HUES64 (cell line): ENCODE results near the gene ATP2B2.

Experiments
- H3K27ac ChIP-seq: 2 replicates; pipeline ENCODE4 v1.7.0; 2013; ENCODE audit warnings: low read depth, low read length, inconsistent platforms
- H3K27me3 ChIP-seq: 2 replicates; pipeline ENCODE4 v1.6.1; 2013; ENCODE audit warnings: mild to moderate bottlenecking, low read length; ENCODE audit not compliant: insufficient read depth
- H3K36me3 ChIP-seq: 2 replicates; pipeline ENCODE4 v1.6.1; 2013; ENCODE audit warnings: mild to moderate bottlenecking, low read length; ENCODE audit not compliant: insufficient read depth
- H3K4me1 ChIP-seq: 2 replicates; pipeline ENCODE4 v1.6.1; 2013; ENCODE audit warnings: mild to moderate bottlenecking, low read length, moderate library complexity; ENCODE audit not compliant: insufficient read depth
- H3K4me3 ChIP-seq: 2 replicates; pipeline ENCODE4 v1.5.1; 2013; ENCODE audit warnings: mild to moderate bottlenecking, low read length, moderate library complexity
- H3K9ac ChIP-seq: 2 replicates; pipeline ENCODE4 v1.6.1; 2013; ENCODE audit warnings: mild to moderate bottlenecking, low read depth, low read length
- H3K9me3 ChIP-seq: 2 replicates; pipeline ENCODE4 v1.6.1; 2013; ENCODE audit warnings: low read depth, low read length; ENCODE audit not compliant: insufficient read depth
- WGBS: fragments of 150-250, 120-280 bp; methylation state at CpG from one replicate; pipeline ENCODE4 v1.1.7; 2013; ENCODE audit warnings: missing lambda C conversion rate; 5-methylcytosine and 5-hydroxymethylcytosine counted together

ATP2B2 gene

DNA sequence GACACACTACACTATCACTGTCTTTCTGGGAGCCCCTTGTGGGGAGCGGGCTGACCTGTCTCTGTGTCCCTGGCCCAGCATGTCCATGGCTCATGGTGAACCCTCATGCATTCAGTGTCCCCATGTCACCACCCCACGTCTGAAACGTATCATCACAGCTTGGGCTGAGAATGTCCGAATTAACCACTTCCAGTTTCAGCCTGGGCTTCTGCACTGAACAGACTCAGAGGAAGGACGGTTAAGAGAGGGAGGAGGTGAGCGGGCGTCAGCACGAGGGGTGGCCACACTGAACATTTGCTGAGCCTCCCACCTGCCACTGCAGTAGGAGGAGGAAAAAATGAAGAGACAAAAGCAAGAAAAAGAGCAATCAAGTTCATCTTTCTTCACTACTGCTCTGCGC is 30.5 kb downstream of the ATP2B2 start:
- H3K4me3 ChIP-seq, result no peak overlapping the region
- H3K36me3 ChIP-seq, result no peaks in the 10 kb centered on the region
- H3K9me3 ChIP-seq, result no peaks in the 10 kb centered on the region
- H3K4me1 ChIP-seq, result peaks cover 7% of the 10 kb centered on the region; the same call in 1 of the 2 replicates
- H3K27me3 ChIP-seq, result no peaks in the 10 kb centered on the region
- 89% methylated on average over 9 of the region's 9 CpGs for WGBS
- no peak overlapping the region for H3K9ac ChIP-seq
- no peak overlapping the region for H3K27ac ChIP-seq

DNA sequence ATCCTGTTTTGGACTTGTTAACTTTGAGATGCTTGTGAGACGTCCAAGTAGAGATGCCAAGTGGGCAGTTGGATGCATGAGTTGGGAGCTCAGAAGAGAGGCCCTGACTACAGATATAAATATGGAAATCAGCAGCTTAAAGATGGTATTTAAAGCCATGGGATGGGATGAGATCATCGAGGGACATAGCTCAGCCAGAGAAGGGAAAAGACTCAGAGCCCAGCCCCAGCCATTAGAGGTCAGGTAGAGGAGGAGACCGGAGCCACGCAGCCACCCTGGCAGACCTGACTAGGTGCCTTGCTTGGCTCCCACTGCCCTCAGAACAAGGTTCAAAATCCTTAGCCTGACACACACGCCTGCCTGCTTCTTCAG is 31.1 kb downstream of the ATP2B2 start:
- H3K36me3 ChIP-seq, result no peaks in the 10 kb centered on the region
- peaks cover 7% of the 10 kb centered on the region; the same call in 1 of the 2 replicates for H3K4me1 ChIP-seq
- no peak overlapping the region for H3K9ac ChIP-seq
- no peaks in the 10 kb centered on the region for H3K27me3 ChIP-seq
- no peak overlapping the region for H3K4me3 ChIP-seq
- 84% methylated on average over 5 of the region's 5 CpGs for WGBS
- no peaks in the 10 kb centered on the region for H3K9me3 ChIP-seq
- H3K27ac ChIP-seq, result no peak overlapping the region

DNA sequence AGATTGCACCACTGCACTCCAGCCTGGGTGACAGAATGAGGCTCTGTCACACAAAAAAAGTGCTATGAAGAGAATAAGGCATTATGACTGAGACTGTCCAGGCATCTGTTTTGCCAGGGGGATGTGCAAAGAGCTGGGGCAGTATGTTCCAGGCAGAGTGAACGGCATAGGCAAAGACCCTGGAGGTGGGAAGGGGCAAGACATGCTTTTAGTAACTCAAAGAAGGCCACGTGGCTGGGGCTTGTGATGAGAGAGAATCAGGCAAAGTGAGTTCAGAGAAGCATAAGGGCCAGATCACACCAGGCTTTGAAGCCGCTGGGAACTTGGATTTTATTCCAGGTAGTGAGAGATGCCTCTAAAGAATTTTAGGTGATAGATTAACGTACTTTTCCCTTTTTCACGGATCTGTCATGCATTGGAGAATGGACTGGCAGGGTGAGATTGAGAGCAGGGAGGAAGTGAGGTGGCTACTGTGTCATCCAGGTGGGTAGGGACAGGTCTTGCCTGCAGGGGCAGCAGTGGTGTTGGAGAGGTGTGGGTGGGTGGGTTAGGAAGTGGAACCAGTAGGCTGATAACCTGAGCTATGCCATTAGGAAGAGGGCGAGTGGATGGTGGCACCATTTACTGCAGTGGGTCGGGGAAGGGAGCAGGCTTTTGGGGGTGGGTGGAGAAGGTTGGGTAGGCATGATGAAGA is 31.7 kb downstream of the ATP2B2 start:
- 82% methylated on average over 7 of the region's 7 CpGs for WGBS
- Histone ChIP-seq H3K9me3 (no peaks in the 10 kb centered on the region), H3K27me3 (no peaks in the 10 kb centered on the region), H3K36me3 (no peaks in the 10 kb centered on the region), H3K27ac (no peak overlapping the region), H3K4me1 (peaks cover 7% of the 10 kb centered on the region; the same call in 1 of the 2 replicates), H3K4me3 (no peak overlapping the region), H3K9ac (no peak overlapping the region)

DNA sequence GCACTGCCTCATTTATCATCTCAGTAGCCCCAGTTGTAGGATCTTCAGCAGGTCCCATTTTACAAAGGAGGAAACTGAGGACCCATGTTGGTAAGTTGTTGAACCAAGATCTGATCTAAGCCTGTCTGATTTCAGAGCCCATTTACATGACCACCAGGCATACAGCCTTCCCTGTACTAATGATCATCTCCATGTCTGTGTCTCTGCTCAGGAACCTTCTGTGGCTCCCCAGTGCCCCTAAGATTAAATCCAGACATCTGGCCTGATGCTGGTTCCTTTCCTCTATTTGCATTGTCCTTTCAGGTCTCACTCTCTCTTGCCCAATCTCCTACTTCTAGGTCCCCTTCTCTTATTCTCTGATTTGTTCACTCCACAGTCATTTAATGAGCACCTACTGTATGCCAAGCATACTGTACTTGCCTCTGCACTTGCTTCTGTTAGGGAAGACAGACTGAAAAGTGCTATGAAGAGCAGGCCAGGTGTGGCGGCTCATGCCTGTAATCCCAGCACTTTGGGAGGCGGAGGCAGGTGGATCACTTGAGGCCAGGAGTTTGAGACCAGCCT is 32.4 kb downstream of the ATP2B2 start:
- Histone ChIP-seq H3K36me3 (no peaks in the 10 kb centered on the region), H3K9ac (no peak overlapping the region), H3K9me3 (no peaks in the 10 kb centered on the region), H3K27me3 (no peaks in the 10 kb centered on the region), H3K4me3 (no peak overlapping the region), H3K4me1 (peaks cover 7% of the 10 kb centered on the region; the same call in 1 of the 2 replicates), H3K27ac (no peak overlapping the region)
- WGBS, result 98% methylated on average over 2 of the region's 2 CpGs

DNA sequence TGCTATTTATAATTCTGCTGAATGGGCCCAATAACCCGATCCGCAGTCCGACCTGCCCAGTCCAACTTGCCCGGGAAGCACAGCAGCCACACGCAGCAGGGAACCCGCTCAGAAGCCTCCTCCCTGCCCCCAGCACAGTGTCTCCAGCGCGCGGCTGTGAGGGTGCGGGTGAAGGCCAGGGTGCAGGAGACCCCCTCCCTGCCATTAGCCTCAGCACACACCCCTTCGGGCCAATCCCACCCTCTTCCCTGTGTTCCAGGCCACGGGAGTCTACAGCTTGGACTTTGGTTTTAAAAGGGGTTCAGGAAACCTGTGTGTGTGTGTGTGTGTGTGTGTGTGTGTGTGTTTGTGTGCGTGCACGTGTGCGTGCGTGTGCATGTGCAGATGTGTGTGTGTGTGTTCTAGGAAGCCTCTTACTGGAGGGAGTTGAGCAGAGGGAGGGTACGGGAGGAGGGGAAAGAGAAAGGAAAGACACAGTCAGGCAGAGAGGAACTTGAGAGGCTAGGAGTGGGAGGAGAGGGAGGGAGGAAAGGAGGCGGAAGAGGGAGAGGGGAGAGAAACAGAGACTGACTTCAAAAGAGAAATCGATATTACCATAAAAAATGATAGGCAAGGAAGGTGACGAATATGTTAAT is 34.2 kb downstream of the ATP2B2 start:
- 25% methylated on average over 18 of the region's 20 CpGs for WGBS
- no peaks in the 10 kb centered on the region for H3K27me3 ChIP-seq
- no peaks in the 10 kb centered on the region for H3K36me3 ChIP-seq
- peaks cover 7% of the 10 kb centered on the region; the same call in 1 of the 2 replicates for H3K4me1 ChIP-seq
- no peak overlapping the region for H3K9ac ChIP-seq
- H3K9me3 ChIP-seq, result no peaks in the 10 kb centered on the region
- H3K4me3 ChIP-seq, result peak overlapping the region; percentile 34
- H3K27ac ChIP-seq, result no peak overlapping the region

DNA sequence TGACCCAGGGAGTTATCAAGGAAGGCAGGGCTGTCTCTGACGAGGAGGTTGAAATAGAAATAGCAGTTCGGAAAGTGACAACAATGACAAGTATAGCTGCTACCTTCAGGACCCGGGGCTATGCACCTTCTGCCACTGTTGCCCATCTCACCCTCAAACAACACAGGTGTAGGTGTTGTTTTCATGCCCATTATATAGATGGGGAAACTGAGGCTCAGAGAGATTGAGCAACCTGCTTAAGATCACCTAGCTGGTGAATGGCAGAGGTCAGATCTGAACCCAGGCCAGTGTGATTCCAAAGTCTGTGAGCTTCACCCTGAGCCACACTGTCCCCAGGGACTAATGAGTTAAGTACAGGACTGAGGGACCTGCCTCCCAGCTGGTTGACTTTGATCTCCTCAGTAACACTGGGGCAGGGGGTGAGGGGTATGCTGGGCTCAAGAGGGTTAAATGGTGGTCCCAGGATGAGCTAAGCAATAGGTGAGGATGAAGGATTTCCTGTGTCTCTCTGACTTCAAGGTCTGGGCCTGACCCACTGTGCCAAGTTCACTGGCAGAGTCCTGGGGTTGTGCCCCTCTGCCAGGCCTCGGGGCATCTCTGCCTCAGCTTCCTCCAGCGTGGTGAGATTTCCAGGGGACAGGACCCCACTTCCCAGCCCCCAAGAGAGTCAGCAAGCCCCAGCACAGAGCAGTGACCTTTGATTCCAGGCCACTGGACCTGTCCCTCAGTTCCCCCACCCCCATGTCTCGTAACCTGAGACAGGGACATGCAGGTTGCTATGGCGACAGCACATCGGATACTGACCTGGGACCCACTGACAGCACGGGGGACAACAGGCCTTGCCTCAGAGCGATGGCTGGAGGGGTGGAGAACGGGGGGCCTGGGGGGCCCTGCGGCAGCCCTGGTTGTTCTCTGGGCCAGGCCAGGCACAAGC is 35.0 kb downstream of the ATP2B2 start:
- H3K9ac ChIP-seq, result no peak overlapping the region

DNA sequence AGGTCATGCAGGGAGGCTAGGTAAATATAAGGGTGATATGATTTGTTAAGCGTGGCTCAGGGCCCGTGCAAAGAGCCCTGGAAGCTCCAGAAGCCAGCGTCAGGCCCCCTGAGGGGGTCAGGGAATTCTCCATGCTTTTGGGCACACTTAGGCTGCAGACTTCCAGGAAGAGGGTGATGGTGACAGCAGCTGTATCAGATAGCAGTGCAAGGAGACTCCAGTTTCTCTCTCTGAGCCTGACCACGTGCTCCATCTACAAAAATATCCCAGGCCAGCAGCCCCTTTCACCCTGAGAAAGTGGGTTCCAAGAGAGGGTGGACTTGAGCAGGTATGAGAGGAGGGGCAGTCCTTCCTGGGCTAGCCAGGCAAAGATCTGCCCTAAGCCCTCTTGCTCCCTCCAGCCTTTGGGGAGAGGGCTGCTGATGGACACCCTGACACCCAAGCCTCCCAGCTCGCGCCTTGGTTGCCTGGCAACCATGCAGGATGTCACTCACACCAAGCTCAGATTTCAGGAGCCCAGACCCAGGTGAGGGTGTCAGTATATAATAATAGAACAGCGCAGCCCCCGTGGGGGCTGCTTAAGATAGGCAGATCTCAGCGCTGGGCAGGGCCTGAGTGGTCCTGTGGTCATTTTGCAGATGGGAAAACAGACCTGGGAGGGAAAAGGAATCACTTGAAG is 35.8 kb downstream of the ATP2B2 start:
- H3K27ac ChIP-seq, result no peak overlapping the region
- H3K36me3 ChIP-seq, result no peaks in the 10 kb centered on the region
- no peak overlapping the region for H3K9ac ChIP-seq
- H3K27me3 ChIP-seq, result no peaks in the 10 kb centered on the region
- H3K9me3 ChIP-seq, result no peaks in the 10 kb centered on the region
- peaks cover 7% of the 10 kb centered on the region; the same call in 1 of the 2 replicates for H3K4me1 ChIP-seq
- 77% methylated on average over 9 of the region's 9 CpGs for WGBS
- no peak overlapping the region for H3K4me3 ChIP-seq

More for the DNA sequence above, 35.0 kb downstream of the ATP2B2 start:
- Histone ChIP-seq H3K4me1 (peaks cover 7% of the 10 kb centered on the region; the same call in 1 of the 2 replicates), H3K4me3 (peak overlapping the region; percentile 34), H3K27me3 (no peaks in the 10 kb centered on the region), H3K27ac (no peak overlapping the region), H3K9me3 (no peaks in the 10 kb centered on the region), H3K36me3 (no peaks in the 10 kb centered on the region)
- WGBS, result 41% methylated on average over 11 of the region's 12 CpGs

DNA sequence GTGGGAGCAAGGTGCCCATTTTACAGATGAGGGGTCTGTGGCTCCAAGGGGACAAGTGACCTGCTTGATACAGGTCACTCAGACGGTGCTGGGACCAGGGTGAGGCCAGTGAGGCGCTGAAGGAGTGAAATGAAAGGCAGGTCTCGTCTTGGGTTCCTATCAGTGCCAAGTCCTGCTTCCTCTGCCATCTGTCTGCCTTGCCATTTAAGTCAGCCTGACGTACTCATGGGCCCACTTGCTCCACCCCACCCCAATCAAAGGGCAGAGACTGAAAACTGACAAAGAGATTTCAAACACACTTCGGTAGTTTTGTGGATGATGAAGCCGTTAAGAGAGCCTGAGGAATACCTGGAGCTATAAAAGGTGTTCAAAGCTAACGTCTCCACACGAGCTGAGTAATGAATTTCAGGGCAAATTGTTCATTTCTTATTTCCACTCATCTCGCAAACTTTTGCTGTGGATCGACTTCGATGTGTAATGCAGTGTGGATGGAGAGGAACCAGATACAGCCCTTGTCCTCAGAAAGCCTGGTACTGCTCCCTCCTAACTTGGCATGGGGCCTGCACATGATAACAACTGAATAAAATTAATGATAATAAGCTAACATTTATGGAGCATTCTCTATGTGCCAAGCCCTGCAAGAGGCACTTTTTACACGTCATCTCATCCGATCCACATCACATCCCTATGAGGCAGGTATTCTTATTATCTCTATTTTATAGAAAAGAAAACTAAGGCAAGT is 36.6 kb downstream of the ATP2B2 start:
- no peak overlapping the region for H3K9ac ChIP-seq
- no peak overlapping the region for H3K27ac ChIP-seq
- no peaks in the 10 kb centered on the region for H3K27me3 ChIP-seq
- 90% methylated on average over 13 of the region's 13 CpGs for WGBS
- no peaks in the 10 kb centered on the region for H3K36me3 ChIP-seq
- H3K4me3 ChIP-seq, result no peak overlapping the region
- peaks cover 7% of the 10 kb centered on the region; the same call in 1 of the 2 replicates for H3K4me1 ChIP-seq
- no peaks in the 10 kb centered on the region for H3K9me3 ChIP-seq

DNA sequence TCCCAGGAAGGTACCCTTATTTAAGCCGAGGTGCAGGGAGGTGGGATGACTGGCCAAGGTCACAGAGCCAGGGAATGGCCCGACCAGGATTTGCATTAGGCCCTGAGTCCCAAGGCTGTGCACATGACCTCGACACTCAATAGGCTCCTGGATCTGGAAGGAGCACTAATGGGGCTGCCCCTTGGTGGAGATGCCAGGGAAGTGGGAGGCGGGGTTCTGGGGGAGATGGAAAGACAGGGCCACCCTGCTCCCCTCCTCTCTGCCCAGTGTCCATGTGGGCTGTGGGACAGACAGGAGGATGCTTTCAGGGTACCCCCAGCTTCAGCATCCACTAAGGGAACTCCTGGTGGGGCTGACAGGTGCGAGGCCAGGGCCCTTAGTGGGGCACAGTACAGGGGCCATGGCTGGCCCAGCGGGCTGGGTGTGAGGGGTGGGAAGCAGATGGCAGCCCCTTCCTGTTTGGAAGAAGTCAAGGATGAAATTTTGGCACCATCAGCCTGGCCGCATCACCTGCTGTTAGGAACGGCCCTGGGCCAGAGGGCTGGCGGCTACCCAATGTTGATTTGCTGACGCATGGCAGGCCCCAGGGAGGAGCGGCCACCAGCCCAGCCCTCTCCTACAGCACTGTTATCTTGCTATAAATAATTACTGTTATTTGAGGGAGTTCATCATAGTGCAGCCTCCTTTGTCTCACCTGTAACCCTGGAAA is 37.3 kb downstream of the ATP2B2 start:
- Histone ChIP-seq H3K27me3 (no peaks in the 10 kb centered on the region), H3K4me3 (no peak overlapping the region), H3K4me1 (peaks cover 7% of the 10 kb centered on the region; the same call in 1 of the 2 replicates), H3K27ac (no peak overlapping the region), H3K36me3 (no peaks in the 10 kb centered on the region), H3K9ac (no peak overlapping the region), H3K9me3 (no peaks in the 10 kb centered on the region)
- 90% methylated on average over 11 of the region's 11 CpGs for WGBS
